RWPE2 (cell line): ENCODE measurements around the gene RANBP9.

ENCODE experiments used
- ATAC-seq: fragments of 200-7000 bp; cut with Tn5 transposase; 3 replicates; pipeline ENCODE4 v1.9.1; 2021; ENCODE audit warnings: low read depth
- DNase-seq: peaks from one replicate; pipeline ENCODE4 v3.0.0-alpha.2; 2020; ENCODE audit warnings: low spot score
- H3K27ac ChIP-seq: fragments of 450-650 bp; 2 replicates; pipeline ENCODE4 v1.5.1; 2017; ENCODE audit warnings: mild to moderate bottlenecking; ENCODE audit not compliant: poor library complexity, severe bottlenecking
- H3K27me3 ChIP-seq: fragments of 250-450 bp; sonication (Bioruptor Pico); 2 replicates; pipeline ENCODE4 v1.5.1; 2021; ENCODE audit warnings: mild to moderate bottlenecking, moderate library complexity; ENCODE audit not compliant: insufficient read depth, poor library complexity, severe bottlenecking
- H3K36me3 ChIP-seq: fragments of 250-450 bp; sonication (Bioruptor Pico); 2 replicates; pipeline ENCODE4 v1.5.1; 2020; ENCODE audit warnings: low read depth, mild to moderate bottlenecking, moderate library complexity
- H3K4me1 ChIP-seq: fragments of 250-450 bp; sonication (Bioruptor Pico); 2 replicates; pipeline ENCODE4 v1.5.1; 2021; ENCODE audit warnings: mild to moderate bottlenecking, moderate library complexity; ENCODE audit not compliant: insufficient read depth, poor library complexity, severe bottlenecking
- H3K4me3 ChIP-seq: fragments of 250-450 bp; sonication (Bioruptor Pico); 2 replicates; pipeline ENCODE4 v1.5.1; 2021; ENCODE audit warnings: mild to moderate bottlenecking, moderate library complexity; ENCODE audit not compliant: severe bottlenecking
- H3K9me3 ChIP-seq: fragments of 250-450 bp; sonication (Bioruptor Pico); 2 replicates; pipeline ENCODE4 v1.5.1; 2021; ENCODE audit warnings: mild to moderate bottlenecking, moderate library complexity; ENCODE audit not compliant: severe bottlenecking
- CTCF ChIP-seq: fragments of 450-650 bp; IDR thresholded peaks from one replicate; pipeline ENCODE4 v1.5.1; 2017; ENCODE audit warnings: mild to moderate bottlenecking, moderate library complexity; ENCODE audit not compliant: poor library complexity, severe bottlenecking

RANBP9 gene

GRCh38 chr6:13711733-13712598 is at the start of gene RANBP9:
TSS of gene RANBP9 (minus strand) at chr6:13711835. CDS start at chr6:13711505, 330 bp downstream.
- H3K9me3 ChIP-seq, result no peaks in the 10 kb centered on the region
- ATAC-seq (peak; percentile 80), DNase-seq (peak; percentile 80)
- TF ChIP-seq CTCF, result peak; percentile 19
- no peaks in the 10 kb centered on the region for H3K27me3 ChIP-seq
- peak within 1 kb of the TSS; percentile 78 for H3K27ac ChIP-seq
- peaks cover 9% of the 10 kb centered on the region for H3K4me1 ChIP-seq
- no peaks in the 10 kb centered on the region for H3K36me3 ChIP-seq
- peak within 1 kb of the TSS; percentile 99 for H3K4me3 ChIP-seq

GRCh38 chr6:13760307-13761304 is 49.0 kb upstream of the RANBP9 start:
- Histone ChIP-seq H3K27ac (peak overlapping the region; percentile 13), H3K9me3 (no peaks in the 10 kb centered on the region), H3K36me3 (no peaks in the 10 kb centered on the region), H3K27me3 (no peaks in the 10 kb centered on the region), H3K4me3 (no peak overlapping the region), H3K4me1 (peaks cover 20% of the 10 kb centered on the region)
- ATAC-seq (peak; percentile 62; the same call in 2 of the 3 replicates), DNase-seq (no peak)
- TF ChIP-seq CTCF, result no peak

GRCh38 chr6:13759025-13759424 is 47.4 kb upstream of the RANBP9 start:
- no peak for DNase-seq
- H3K4me3 ChIP-seq, result no peak overlapping the region
- no peak for TF ChIP-seq CTCF
- H3K27me3 ChIP-seq, result no peaks in the 10 kb centered on the region
- ATAC-seq, result no peak
- peaks cover 20% of the 10 kb centered on the region for H3K4me1 ChIP-seq
- H3K36me3 ChIP-seq, result no peaks in the 10 kb centered on the region
- H3K27ac ChIP-seq, result no peak overlapping the region
- no peaks in the 10 kb centered on the region for H3K9me3 ChIP-seq

- TF ChIP-seq CTCF, result no peak
- Histone ChIP-seq H3K4me3 (no peak overlapping the region), H3K27ac (no peak overlapping the region), H3K36me3 (no peaks in the 10 kb centered on the region), H3K9me3 (no peaks in the 10 kb centered on the region), H3K4me1 (no peaks in the 10 kb centered on the region), H3K27me3 (no peaks in the 10 kb centered on the region)
- no peak for DNase-seq
- no peak for ATAC-seq
Measured at GRCh38 chr6:13754644-13755043, 43.0 kb upstream of the RANBP9 start.
